HG03135 (cell line): ENCODE results near the gene INAFM1.

Source experiments
- ATAC-seq: cut with Tn5 transposase; IDR thresholded peaks from one replicate; pipeline ENCODE4 v1.9.1; 2021; ENCODE audit warnings: mild to moderate bottlenecking, moderate library complexity; ENCODE audit not compliant: unreplicated experiment

INAFM1 gene

GRCh38 chr19:47309038-47309437 is 34.4 kb downstream of the INAFM1 start:
- no peak for ATAC-seq

GRCh38 chr19:47309608-47310007 is 34.9 kb downstream of the INAFM1 start, which contains the start of gene C5AR1:
Gene C5AR1 (plus strand): TSS chr19:47309861. CDS start chr19:47309896, 35 bp downstream.
- no peak for ATAC-seq

- ATAC-seq: no peak
Measured at GRCh38 chr19:47310323-47310722, 35.6 kb downstream of the INAFM1 start.

- ATAC-seq: no peak
Measured at GRCh38 chr19:47310819-47311218, 36.1 kb downstream of the INAFM1 start.

GRCh38 chr19:47312366-47313006 is 37.8 kb downstream of the INAFM1 start:
- no peak for ATAC-seq

GRCh38 chr19:47313754-47314295 is 39.1 kb downstream of the INAFM1 start:
- no peak for ATAC-seq

- ATAC-seq: no peak
Measured at GRCh38 chr19:47315125-47315821, 40.6 kb downstream of the INAFM1 start.

GRCh38 chr19:47316513-47316912 is 41.8 kb downstream of the INAFM1 start:
- ATAC-seq: no peak

GRCh38 chr19:47319923-47320871 is 45.5 kb downstream of the INAFM1 start:
- no peak for ATAC-seq

- ATAC-seq: no peak
Measured at GRCh38 chr19:47321630-47322029, 46.9 kb downstream of the INAFM1 start.

GRCh38 chr19:47322058-47322457 is 47.4 kb downstream of the INAFM1 start:
- ATAC-seq: no peak

- no peak for ATAC-seq
Measured at GRCh38 chr19:47323409-47323808, 48.7 kb downstream of the INAFM1 start.

- ATAC-seq: no peak
Measured at GRCh38 chr19:47323872-47324271, 49.2 kb downstream of the INAFM1 start.

GRCh38 chr19:47324502-47324901 is 49.8 kb downstream of the INAFM1 start:
- ATAC-seq: no peak
